Activated CD4-positive, alpha-beta memory T cell treated with anti-CD3 and anti-CD28 coated beads for 36 hours (primary cell): ENCODE results near the gene OTUD6A. TPM values are rescaled to one million over a fixed set of nuclear protein-coding genes. Genes with fewer than 3 reads are reported as not detected.

ENCODE experiments used
- CTCF ChIA-PET: fragments of 350-600 bp; sonication (Branson Sonifier 250); formaldehyde crosslinking; loops from one replicate; lab custom pipeline; 2021; ENCODE audit warnings: antibody characterized with exemption, inconsistent platforms; lab: Charles Lee
- POLR2A ChIA-PET: fragments of 350-600 bp; sonication (Branson Sonifier 250); formaldehyde crosslinking; loops from one replicate; lab custom pipeline; 2021; ENCODE audit warnings: antibody characterized with exemption; lab: Charles Lee
- DNase-seq: peaks from one replicate; pipeline ENCODE4 v3.0.0-alpha.2; 2020
- H3K27ac Mint-ChIP-seq: one replicate; pipeline ENCODE4 v1.8.0; 2021; ENCODE audit warnings: mixed read lengths
- H3K27me3 Mint-ChIP-seq: one replicate; pipeline ENCODE4 v1.8.0; 2021; ENCODE audit warnings: mixed read lengths
- H3K36me3 Mint-ChIP-seq: one replicate; pipeline ENCODE4 v1.8.0; 2021; ENCODE audit warnings: mixed read lengths
- H3K4me1 Mint-ChIP-seq: one replicate; pipeline ENCODE4 v1.8.0; 2021; ENCODE audit warnings: low read depth, mixed read lengths
- H3K4me3 Mint-ChIP-seq: one replicate; pipeline ENCODE4 v1.8.0; 2021; ENCODE audit warnings: mild to moderate bottlenecking, mixed read lengths
- H3K9me3 Mint-ChIP-seq: one replicate; pipeline ENCODE4 v1.8.0; 2021; ENCODE audit warnings: mixed read lengths
- intact Hi-C: fragments of 100-400 bp; cut with micrococcal nuclease; formaldehyde crosslinking; loops from one replicate; pipeline ENCODE4 v1.15.1; 2023
- total RNA-seq, 2 experiments: library from RNA; stranded (reverse); gene quantifications; one replicate each; pipeline ENCODE4 v1.2.3, GENCODE V29; 2021

OTUD6A gene
- total RNA-seq, 2 experiments from 2014 or later, result not detected

DNA sequence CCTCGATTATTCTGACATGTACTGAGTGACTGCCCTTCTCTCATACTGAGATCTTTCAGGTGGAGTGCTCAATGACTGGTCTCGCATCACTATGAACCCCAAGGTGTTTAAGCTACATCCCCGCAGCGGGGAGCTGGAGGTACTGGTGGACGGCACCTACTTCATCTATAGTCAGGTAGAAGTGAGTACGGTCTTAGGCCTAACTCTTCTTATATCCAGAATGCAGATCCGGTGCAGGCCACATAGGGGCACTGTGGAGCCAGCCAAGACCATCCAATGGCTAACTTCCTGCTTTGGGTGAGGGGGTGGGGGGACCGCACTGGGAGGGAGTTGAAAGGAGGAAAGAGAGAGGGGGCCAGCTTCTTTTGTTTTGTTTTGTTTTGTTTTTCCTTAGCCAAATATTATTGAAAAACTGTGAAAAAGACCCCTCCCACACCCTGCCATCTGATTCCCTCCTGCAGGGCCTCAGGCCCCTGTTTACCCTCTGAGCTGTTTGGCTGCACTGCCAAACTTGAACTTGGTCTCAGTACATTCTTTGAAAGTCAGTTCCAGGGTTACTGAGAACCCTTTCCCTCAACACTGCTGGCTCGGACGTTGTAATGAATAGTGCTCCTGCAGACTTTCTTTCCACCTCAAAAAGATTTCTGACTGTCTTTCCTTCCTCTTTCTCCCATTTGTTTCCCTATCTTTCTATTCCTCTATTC lies 28.8 kb upstream of the OTUD6A start:
- ChIA-PET POLR2A (no interaction called here), CTCF (interaction anchor here (1.0 to 1.7 kb wide), 5 partner anchors 8 to 541 kb away, joined by 3 to 5 read pairs (median 3); no protein-coding TSS in a partner anchor)
- Mint-ChIP-seq H3K9me3 (no peaks in the 10 kb centered on the region), H3K4me3 (no peak overlapping the region), H3K36me3 (no peaks in the 10 kb centered on the region), H3K4me1 (peaks cover 5% of the 10 kb centered on the region), H3K27me3 (no peaks in the 10 kb centered on the region), H3K27ac (no peak overlapping the region)
- peak; percentile 45 for DNase-seq
- intact Hi-C loops, result loop anchor here (2.0 kb wide), 1 partner anchor 63 kb away; no protein-coding TSS in a partner anchor

DNA sequence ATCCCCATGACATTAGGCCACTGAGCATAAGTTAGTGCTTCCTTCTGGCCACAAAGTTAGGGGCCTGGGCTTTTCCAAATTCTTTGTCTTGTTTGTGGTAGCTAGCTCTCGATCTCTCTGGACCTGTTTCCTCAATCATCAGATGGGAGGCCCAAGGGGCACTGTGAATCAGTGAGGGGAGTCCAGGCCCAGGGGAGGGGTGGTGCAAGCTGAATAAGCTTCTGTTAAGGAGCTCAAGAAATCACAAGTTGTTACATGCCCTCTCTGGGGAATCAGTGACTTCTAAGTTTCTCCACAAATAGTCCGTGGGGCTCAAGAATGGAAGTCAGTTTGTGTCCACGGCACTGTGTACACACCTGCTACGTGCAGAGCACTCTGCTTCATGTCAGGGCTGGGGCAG lies 27.6 kb upstream of the OTUD6A start:
- no peaks in the 10 kb centered on the region for H3K36me3 Mint-ChIP-seq
- intact Hi-C loops, result no loop called here
- CTCF ChIA-PET, result interaction anchor here (1.2 to 1.7 kb wide), 2 partner anchors 63 to 499 kb away, joined by 3 to 5 read pairs; no protein-coding TSS in a partner anchor

DNA sequence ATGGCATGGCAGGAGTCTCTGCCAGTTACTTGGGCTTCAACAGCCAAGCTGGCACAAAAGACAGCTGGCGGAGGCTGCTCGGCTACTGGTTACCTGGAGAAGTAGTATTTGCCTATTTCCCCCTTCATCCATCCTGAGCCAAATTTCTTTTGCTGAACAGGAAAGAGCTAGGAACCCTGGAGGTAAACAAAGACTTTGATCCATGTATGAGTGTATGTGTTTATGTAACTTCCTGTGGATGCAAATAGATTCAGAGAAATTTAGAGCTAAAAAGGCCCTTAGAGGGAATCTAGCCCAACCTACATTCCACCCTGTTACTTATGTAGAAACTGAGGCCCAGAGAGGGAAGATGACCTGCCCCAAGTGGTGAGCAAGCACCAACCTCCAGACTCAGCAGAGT lies 23.7 kb upstream of the OTUD6A start:
- H3K27ac Mint-ChIP-seq, result no peak overlapping the region
- no peaks in the 10 kb centered on the region for H3K27me3 Mint-ChIP-seq
- ChIA-PET POLR2A (no interaction called here), CTCF (interaction anchor here (1.8 kb wide), 1 partner anchor 8 kb away, joined by 7 read pairs; no protein-coding TSS in a partner anchor)
- H3K36me3 Mint-ChIP-seq, result no peaks in the 10 kb centered on the region
- no peaks in the 10 kb centered on the region for H3K4me1 Mint-ChIP-seq
- intact Hi-C loops, result no loop called here
- H3K9me3 Mint-ChIP-seq, result no peaks in the 10 kb centered on the region
- H3K4me3 Mint-ChIP-seq, result no peak overlapping the region
- no peak for DNase-seq

More for the DNA sequence above, 27.6 kb upstream of the OTUD6A start:
- no peaks in the 10 kb centered on the region for H3K9me3 Mint-ChIP-seq
- H3K27ac Mint-ChIP-seq, result no peak overlapping the region
- DNase-seq, result no peak
- POLR2A ChIA-PET, result no interaction called here
- H3K27me3 Mint-ChIP-seq, result no peaks in the 10 kb centered on the region
- H3K4me1 Mint-ChIP-seq, result peaks cover 5% of the 10 kb centered on the region
- no peak overlapping the region for H3K4me3 Mint-ChIP-seq

DNA sequence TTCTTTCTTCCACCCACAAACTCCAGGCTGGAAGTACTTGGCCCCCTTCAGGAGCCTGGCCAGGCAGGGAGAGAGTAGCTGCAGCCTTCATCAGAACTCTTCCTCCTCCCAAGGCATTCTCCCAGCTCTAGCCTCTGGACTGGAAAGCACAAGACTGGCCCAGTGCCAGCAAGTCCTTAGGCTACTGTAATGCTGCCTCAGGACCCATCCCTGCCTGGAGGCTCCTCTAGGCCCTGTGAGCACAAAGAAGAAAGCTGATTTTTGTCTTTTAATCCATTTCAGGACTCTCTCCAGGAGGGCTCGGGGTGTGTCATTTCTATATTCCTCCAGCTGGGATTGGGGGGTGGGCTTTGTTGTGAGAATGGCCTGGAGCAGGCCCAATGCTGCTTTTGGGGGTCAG lies 23.3 kb upstream of the OTUD6A start:
- intact Hi-C loops, result no loop called here
- ChIA-PET CTCF (interaction anchor here (1.8 kb wide), 1 partner anchor 8 kb away, joined by 7 read pairs; no protein-coding TSS in a partner anchor), POLR2A (no interaction called here)
- H3K4me3 Mint-ChIP-seq, result no peak overlapping the region
- DNase-seq, result no peak
- no peaks in the 10 kb centered on the region for H3K27me3 Mint-ChIP-seq
- H3K9me3 Mint-ChIP-seq, result no peaks in the 10 kb centered on the region
- no peak overlapping the region for H3K27ac Mint-ChIP-seq
- no peaks in the 10 kb centered on the region for H3K36me3 Mint-ChIP-seq
- H3K4me1 Mint-ChIP-seq, result no peaks in the 10 kb centered on the region

DNA sequence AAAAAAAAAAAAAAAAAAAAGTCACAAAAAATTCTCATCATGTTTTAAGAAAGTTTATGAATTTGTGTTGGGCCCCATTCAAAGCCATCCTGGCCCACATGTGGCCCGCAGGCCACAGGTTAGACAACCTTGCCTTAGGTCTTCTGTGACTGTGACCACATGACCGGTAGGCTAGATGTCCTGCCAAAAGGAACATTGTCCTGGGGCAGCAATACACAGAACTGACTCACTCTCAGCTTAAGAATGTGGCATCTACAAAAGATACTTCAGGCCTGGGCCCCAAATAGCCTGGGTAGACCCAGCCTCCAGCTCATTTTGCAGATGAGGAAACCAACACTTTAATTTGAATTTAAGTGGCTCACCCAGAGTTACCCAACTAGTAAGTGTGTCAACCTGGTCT lies 22.5 kb upstream of the OTUD6A start:
- no peaks in the 10 kb centered on the region for H3K4me1 Mint-ChIP-seq
- intact Hi-C loops, result no loop called here
- POLR2A ChIA-PET, result no interaction called here
- no peaks in the 10 kb centered on the region for H3K27me3 Mint-ChIP-seq
- no peak overlapping the region for H3K4me3 Mint-ChIP-seq
- no peaks in the 10 kb centered on the region for H3K36me3 Mint-ChIP-seq
- H3K27ac Mint-ChIP-seq, result no peak overlapping the region
- no peaks in the 10 kb centered on the region for H3K9me3 Mint-ChIP-seq
- no peak for DNase-seq
- CTCF ChIA-PET, result interaction anchor here (1.8 kb wide), 1 partner anchor 9 kb away, joined by 7 read pairs; no protein-coding TSS in a partner anchor

DNA sequence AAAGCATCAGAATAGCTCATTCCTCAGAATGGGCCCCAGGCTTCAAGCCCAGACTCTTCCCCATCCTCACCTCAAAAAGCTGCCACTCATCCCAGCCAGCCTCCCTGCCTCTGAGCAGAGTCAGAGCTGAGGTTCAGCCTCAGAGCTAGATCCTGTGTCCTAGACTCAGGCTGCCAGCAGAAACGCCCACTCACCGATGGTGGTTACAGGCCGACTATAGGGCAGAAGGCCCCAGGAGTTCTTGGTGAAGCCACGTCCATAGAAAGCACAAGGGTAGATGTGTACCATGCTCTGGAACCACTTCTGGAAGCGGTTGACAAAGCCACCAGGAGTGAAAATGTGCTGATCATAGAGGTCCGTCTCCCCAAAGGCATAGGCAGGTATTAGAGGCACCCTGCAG lies 20.3 kb upstream of the OTUD6A start:
- Mint-ChIP-seq H3K4me1 (no peaks in the 10 kb centered on the region), H3K27ac (no peak overlapping the region), H3K9me3 (no peaks in the 10 kb centered on the region), H3K27me3 (no peaks in the 10 kb centered on the region), H3K4me3 (no peak overlapping the region), H3K36me3 (no peaks in the 10 kb centered on the region)
- DNase-seq, result no peak
- ChIA-PET CTCF (interaction anchor here (1.1 to 1.4 kb wide), 4 partner anchors 9 to 12 kb away, joined by 3 to 6 read pairs (median 4); no protein-coding TSS in a partner anchor), POLR2A (no interaction called here)
- intact Hi-C loops, result no loop called here

DNA sequence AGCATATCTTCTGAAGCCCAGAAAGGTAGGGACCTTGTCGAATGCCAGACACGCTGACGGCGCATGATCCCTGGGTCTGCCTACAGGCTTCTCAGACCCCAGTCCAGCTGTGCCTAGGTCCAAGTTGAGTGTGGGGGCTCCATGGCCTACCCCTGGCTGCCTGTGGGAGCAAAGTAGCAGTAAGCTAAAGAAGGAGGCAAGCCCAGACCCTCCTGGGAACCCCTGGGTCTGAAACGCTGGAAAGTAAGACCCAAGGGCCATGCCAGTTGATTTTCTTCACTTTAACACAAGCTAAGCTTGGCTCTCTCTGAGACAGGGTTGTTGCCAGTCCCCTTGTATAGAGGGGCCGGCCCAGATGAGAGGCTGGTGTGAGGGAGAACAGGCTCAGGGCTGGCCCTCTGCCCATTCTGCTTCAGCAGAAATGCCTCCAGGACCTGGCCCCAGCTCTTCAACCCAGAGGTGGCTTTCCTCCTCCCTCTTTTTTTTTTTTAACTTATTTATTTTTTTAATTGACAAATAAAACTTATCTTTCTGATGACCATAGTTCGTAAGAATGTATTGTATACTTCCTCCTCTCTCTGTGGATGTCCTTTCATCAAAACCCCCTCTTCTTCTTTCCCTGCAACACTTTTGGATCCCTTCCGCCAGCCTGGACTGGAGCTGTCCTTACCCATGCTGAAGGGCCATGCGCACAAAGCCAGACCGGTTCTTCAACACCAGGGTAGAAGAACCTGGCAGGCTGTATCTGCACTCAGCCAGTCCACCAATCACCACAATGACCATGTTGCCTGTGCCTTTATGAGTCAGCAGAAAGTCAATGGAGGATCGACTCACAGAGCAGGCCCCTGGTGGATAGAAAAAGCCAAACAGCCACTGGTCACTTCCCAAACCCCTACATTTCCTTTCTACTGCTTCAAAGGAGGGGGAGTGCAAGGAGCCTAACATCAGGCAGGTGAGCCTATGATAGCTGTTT lies 19.6 kb upstream of the OTUD6A start:
- DNase-seq, result no peak
- Mint-ChIP-seq H3K4me1 (no peaks in the 10 kb centered on the region), H3K9me3 (no peaks in the 10 kb centered on the region), H3K27me3 (no peaks in the 10 kb centered on the region), H3K36me3 (no peaks in the 10 kb centered on the region), H3K27ac (no peak overlapping the region), H3K4me3 (no peak overlapping the region)
- CTCF ChIA-PET, result interaction anchor here (1.1 kb wide), 2 partner anchors 10 to 12 kb away, joined by 3 to 6 read pairs; no protein-coding TSS in a partner anchor
- POLR2A ChIA-PET, result no interaction called here
- intact Hi-C loops, result no loop called here

DNA sequence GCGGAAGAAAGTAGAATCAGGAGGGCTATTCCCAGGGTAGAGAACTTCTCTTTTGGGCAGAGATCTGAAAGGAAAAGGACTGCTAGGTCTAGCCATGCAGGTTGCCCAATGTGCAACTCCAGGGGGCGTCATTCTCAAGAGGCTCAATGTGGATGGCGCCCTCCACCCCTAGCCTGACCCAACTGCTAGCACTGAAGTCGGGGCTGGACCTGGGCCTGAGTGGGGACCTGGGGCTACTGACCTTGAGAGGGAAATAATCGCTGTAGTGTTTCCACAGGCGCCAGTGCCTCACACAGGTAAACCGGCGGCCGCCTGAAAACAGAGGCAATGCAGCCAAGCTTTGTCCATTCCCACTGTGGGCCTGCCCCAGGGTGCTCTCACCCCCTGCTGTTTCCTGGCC lies 18.6 kb upstream of the OTUD6A start:
- no peak for DNase-seq
- H3K4me1 Mint-ChIP-seq, result no peaks in the 10 kb centered on the region
- no peak overlapping the region for H3K4me3 Mint-ChIP-seq
- no peaks in the 10 kb centered on the region for H3K27me3 Mint-ChIP-seq
- ChIA-PET POLR2A (no interaction called here), CTCF (no interaction called here)
- H3K36me3 Mint-ChIP-seq, result no peaks in the 10 kb centered on the region
- no peak overlapping the region for H3K27ac Mint-ChIP-seq
- intact Hi-C loops, result no loop called here
- no peaks in the 10 kb centered on the region for H3K9me3 Mint-ChIP-seq

DNA sequence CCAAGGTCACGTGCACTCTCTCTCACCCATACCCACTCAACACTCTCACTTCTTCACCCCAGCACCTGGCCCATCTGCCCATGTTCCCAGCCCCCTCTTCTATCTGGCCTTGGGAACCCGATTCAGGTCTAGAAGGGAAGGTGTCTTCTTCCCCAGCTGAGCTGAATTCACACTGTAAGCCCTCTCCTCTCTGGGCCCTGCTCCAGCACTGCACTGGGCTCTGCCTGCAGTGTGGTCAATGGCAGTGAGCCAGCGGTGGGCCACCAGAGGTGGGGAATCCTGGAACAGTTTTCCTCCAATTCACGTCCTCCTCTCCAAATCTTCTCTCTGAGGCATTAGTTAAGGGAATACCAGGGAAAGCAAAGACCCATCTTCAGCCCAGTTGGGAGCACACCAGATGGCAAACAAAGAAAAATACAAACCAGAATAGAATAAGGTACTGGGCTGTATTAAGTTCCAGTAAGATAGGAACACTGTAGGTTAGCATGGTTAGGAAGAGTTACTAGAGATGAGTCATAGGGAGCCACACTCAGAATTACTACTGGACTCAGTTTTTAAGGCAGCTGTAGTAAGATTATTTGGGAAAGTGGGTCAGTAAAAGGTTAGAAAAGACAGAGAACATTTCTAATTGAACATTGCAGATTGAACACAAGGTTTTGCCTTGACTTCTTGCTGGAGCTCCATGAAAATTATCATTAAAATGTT lies 17.6 kb upstream of the OTUD6A start:
- intact Hi-C loops, result no loop called here
- Mint-ChIP-seq H3K36me3 (no peaks in the 10 kb centered on the region), H3K27ac (no peak overlapping the region), H3K4me1 (no peaks in the 10 kb centered on the region), H3K4me3 (no peak overlapping the region), H3K9me3 (no peaks in the 10 kb centered on the region), H3K27me3 (no peaks in the 10 kb centered on the region)
- ChIA-PET POLR2A (no interaction called here), CTCF (no interaction called here)
- DNase-seq, result no peak

DNA sequence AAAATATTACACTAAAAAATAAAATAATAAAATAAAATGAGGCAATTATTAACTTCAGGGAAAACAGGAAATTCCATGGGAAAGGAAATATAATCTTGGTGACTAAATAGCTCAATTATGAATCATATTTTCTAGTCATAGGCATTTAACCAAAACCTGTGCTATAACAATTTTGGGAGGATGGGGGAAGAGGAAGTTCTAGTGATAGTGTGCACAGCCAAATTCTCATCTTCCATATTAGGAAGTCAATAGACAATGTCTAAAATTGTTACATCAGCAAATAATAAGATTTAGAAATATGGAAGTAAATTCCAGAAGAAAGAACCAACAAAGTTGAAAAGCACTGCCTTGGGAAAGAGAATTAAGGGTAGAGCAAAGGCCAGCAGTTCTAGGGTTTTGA lies 15.3 kb upstream of the OTUD6A start:
- Mint-ChIP-seq H3K4me3 (no peak overlapping the region), H3K9me3 (no peaks in the 10 kb centered on the region)
- POLR2A ChIA-PET, result no interaction called here

DNA sequence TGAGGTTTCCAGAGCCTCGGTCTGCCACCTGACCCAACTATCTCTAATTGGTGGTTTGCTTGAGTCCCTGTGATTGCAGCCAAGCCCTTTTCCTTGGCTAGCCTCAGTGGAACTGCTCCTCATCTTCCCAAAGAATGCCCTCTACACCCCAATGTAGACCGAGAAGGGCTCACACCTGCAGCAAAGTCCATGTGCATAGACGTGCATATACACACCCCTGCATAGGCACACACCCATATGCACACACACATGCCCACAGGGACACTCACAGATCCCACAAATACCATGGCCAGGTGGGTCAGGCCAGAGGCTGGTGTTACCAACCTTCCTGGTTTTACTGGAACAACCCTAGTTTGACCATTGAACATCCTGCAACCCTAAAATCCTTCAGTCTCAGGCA lies 12.9 kb upstream of the OTUD6A start:
- Mint-ChIP-seq H3K27ac (no peak overlapping the region), H3K4me3 (no peak overlapping the region), H3K9me3 (no peaks in the 10 kb centered on the region), H3K27me3 (no peaks in the 10 kb centered on the region), H3K4me1 (no peaks in the 10 kb centered on the region), H3K36me3 (no peaks in the 10 kb centered on the region)
- no peak for DNase-seq
- POLR2A ChIA-PET, result no interaction called here
- intact Hi-C loops, result no loop called here
- CTCF ChIA-PET, result no interaction called here

More for the DNA sequence above, 15.3 kb upstream of the OTUD6A start:
- intact Hi-C loops, result no loop called here
- Mint-ChIP-seq H3K27me3 (no peaks in the 10 kb centered on the region), H3K36me3 (no peaks in the 10 kb centered on the region), H3K27ac (no peak overlapping the region), H3K4me1 (no peaks in the 10 kb centered on the region)
- CTCF ChIA-PET, result no interaction called here
- no peak for DNase-seq

DNA sequence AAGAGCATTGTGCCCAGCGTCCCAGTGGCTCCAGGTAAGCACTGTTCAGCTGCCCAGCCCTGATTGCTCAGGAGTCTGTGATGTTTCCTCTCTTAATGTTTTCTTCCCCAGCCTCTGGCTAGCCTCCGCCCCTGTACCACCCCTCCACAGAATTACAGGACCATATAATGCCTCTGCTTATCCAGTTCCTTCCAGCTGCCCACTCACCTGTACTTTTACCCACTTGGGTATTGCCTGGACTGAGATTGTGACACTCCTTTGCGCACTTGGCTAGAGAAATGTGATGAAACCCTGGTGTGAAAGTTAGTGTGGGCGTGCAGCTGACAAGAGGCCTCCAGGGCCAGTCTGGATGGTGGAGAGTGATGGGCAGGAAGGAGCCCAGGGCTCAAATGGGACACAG lies 12.3 kb upstream of the OTUD6A start, which contains the start of gene AWAT2:
TSS of gene AWAT2 (minus strand) at position 14 of the 400 bp plus-strand sequence. CDS start at position 8, 6 bp downstream.
- ChIA-PET POLR2A (no interaction called here), CTCF (no interaction called here)
- Mint-ChIP-seq H3K27ac (no peak within 1 kb of the TSS), H3K4me3 (no peak within 1 kb of the TSS), H3K27me3 (no peaks in the 10 kb centered on the region), H3K36me3 (no peaks in the 10 kb centered on the region), H3K9me3 (no peaks in the 10 kb centered on the region), H3K4me1 (no peaks in the 10 kb centered on the region)
- intact Hi-C loops, result no loop called here
- DNase-seq, result no peak
